ENCODE results near the gene WDR82. TPM values are rescaled to one million over a fixed set of nuclear protein-coding genes. Genes with fewer than 3 reads are reported as not detected.

Gene WDR82
- total and polyA plus RNA-seq, 2 of the 8 experiments (the other 6 are each of a cell fraction or from before 2014, with no cell fraction given), result 33.5 to 82.7 TPM

DNA sequence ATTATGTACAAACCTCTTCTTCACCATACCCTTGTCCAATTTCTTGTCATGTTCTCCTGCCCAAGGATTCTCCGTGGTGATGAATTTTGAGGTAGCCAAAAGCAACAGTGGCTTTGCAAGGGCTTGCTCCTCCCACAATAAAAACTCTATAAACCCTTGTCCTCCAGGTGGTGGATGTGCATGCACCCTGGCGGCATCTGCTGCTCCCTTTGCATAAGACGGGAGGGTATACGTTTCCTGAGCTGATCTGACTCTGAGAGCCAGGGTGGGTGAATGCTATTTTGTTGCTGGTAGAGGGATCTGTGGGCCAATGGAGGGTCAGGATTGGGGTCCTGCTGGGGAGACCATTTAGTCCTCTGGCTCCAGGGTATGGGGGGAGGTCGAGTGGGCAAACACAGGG is 43.0 kb upstream of the WDR82 start:
- Histone ChIP-seq H2BK12ac (ENCODE audit: low read depth, low read length) (no peak overlapping the region), H2BK5ac (ENCODE audit: low read depth, low read length) (no peak overlapping the region)
- CTCF ChIA-PET (ENCODE audit: partially characterized antibody), result no interaction called here
- no peak for TF ChIP-seq ZNF274 (IDR thresholded peaks at IDR 0.05; ENCODE audit: borderline replicate concordance, extremely low read depth, low read length)
- no peak for TF ChIP-seq CTBP2 (IDR thresholded peaks at IDR 0.05; ENCODE audit: borderline replicate concordance, insufficient read depth, insufficient read length, low read length)
- no peak for TF ChIP-seq SAP30 (IDR thresholded peaks at IDR 0.05; ENCODE audit: insufficient read depth, insufficient replicate concordance, low read length)
- no peak for TF ChIP-seq SUZ12 (IDR thresholded peaks at IDR 0.05; ENCODE audit: low read length)
- no peak for TF ChIP-seq HDAC2 (IDR thresholded peaks at IDR 0.05; ENCODE audit: borderline replicate concordance in 1 of 2, low read depth in 2 of 2, low read length in 2 of 2)
- no peak for TF ChIP-seq ASH2L (IDR thresholded peaks at IDR 0.05; ENCODE audit: low read length)
- no peak for TF ChIP-seq POLR2A (IDR thresholded peaks at IDR 0.05; ENCODE audit: control extremely low read depth in 1 of 2, low read depth in 2 of 2, low read length in 2 of 2)
- TF ChIP-seq PHF8 (conservative IDR thresholded peaks at IDR 0.05; ENCODE audit: low read depth, low read length), result no peak
- TF ChIP-seq EP300 (IDR thresholded peaks at IDR 0.05; ENCODE audit: borderline replicate concordance in 1 of 2, low read depth in 2 of 2, low read length in 2 of 2), result no peak
- no peak for TF ChIP-seq TAF7 (optimal IDR thresholded peaks at IDR 0.05; ENCODE audit: borderline replicate concordance, low read depth, low read length)
- TF ChIP-seq RFX5 (IDR thresholded peaks at IDR 0.05; ENCODE audit: borderline replicate concordance, low read depth, low read length), result no peak
- TF ChIP-seq, protein P1, sequence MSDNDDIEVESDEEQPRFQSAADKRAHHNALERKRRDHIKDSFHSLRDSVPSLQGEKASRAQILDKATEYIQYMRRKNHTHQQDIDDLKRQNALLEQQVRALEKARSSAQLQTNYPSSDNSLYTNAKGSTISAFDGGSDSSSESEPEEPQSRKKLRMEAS (IDR thresholded peaks at IDR 0.05), result no peak
- no peak for TF ChIP-seq SP2 (IDR thresholded peaks at IDR 0.05; ENCODE audit: low read length)
- no peak for TF ChIP-seq BCL11A (IDR thresholded peaks at IDR 0.05; ENCODE audit: low read depth in 2 of 2, low read length in 2 of 2)

More for the DNA sequence above, 43.0 kb upstream of the WDR82 start:
- Histone ChIP-seq H2AFZ (ENCODE audit: low read length) (no peak overlapping the region), H4K20me1 (replicated peaks in 1 of 2; ENCODE audit: control insufficient read depth in 1 of 2, insufficient read depth in 2 of 2, low read length in 2 of 2) (no peaks in the 10 kb centered on the region), H3K4me2 (ENCODE audit: insufficient read depth in 1 of 2, low read depth in 2 of 2, low read length in 2 of 2) (no peak overlapping the region), H2BK20ac (ENCODE audit: low read length) (no peak overlapping the region), H3K4me3 (ENCODE audit: extremely low read depth in 1 of 4, insufficient read depth in 2 of 4, low read depth in 3 of 4, low read length in 4 of 4) (no peak overlapping the region), H2AK5ac (ENCODE audit: low read depth, low read length) (no peak overlapping the region), H3K56ac (replicated peaks; ENCODE audit: insufficient read length, low read depth, low read length) (no peak overlapping the region), H3K23ac (ENCODE audit: insufficient read length) (no peak overlapping the region), H3K27ac (ENCODE audit: low read depth, low read length) (no peak overlapping the region), H3K18ac (ENCODE audit: extremely low read depth, low read length) (no peak overlapping the region), H3K4me1 (replicated peaks in 1 of 4; ENCODE audit: control insufficient read depth in 3 of 4, insufficient read depth in 4 of 4, low read length in 3 of 4) (peaks cover 0 to 3% (median 3%) of the 10 kb centered on the region in 4 experiments; a peak in 5 of 7 replicates), H3K9me3 (ENCODE audit: insufficient read depth in 2 of 2, low read depth in 1 of 2, low read length in 1 of 2) (no peaks in the 10 kb centered on the region), H3K36me3 (ENCODE audit: control insufficient read depth in 2 of 4, insufficient read depth in 4 of 4, low read length in 3 of 4) (no peaks in the 10 kb centered on the region), H3K79me2 (ENCODE audit: control insufficient read depth in 1 of 2, insufficient read depth in 2 of 2, low read length in 2 of 2) (no peaks in the 10 kb centered on the region), H4K5ac (ENCODE audit: insufficient read length, low read depth, low read length) (no peak overlapping the region), H3K23me2 (ENCODE audit: low read depth, low read length) (peaks cover 4% of the 10 kb centered on the region; the same call in 1 of the 2 replicates), H3K79me1 (ENCODE audit: low read depth, low read length) (no peaks in the 10 kb centered on the region; the same call in 1 of the 2 replicates), H2BK120ac (replicated peaks; ENCODE audit: low read depth, low read length) (no peak overlapping the region), H3K27me3 (replicated peaks in 1 of 4; ENCODE audit: control insufficient read depth in 3 of 4, extremely low read depth in 1 of 4, insufficient read depth in 3 of 4, low read length in 3 of 4) (peaks cover 0 to 14% (median 10%) of the 10 kb centered on the region in 4 experiments; a peak in 4 of 7 replicates), H2BK15ac (ENCODE audit: low read length) (no peak overlapping the region), H4K8ac (ENCODE audit: extremely low read depth, insufficient read depth, low read length) (no peak overlapping the region; the same call in 1 of the 2 replicates), H3K14ac (ENCODE audit: insufficient read length) (no peak overlapping the region), H4K91ac (replicated peaks; ENCODE audit: insufficient read length, low read length) (no peak overlapping the region), H3K9ac (replicated peaks in 1 of 4; ENCODE audit: extremely low read depth in 1 of 4, low read depth in 3 of 4, low read length in 3 of 4) (no peak overlapping the region), H3K4ac (replicated peaks; ENCODE audit: insufficient read length, low read depth, low read length) (no peak overlapping the region)
- POLR2A ChIA-PET (ENCODE audit: partially characterized antibody), result no interaction called here
- FAIRE-seq, result no peak
- 70% methylated on average over 5 of the region's 5 CpGs; no CpG with 5 or more reads in 1 of the 2 experiments for WGBS, 2 experiments (ENCODE audit: extremely low coverage in 1 of 2, insufficient coverage in 1 of 2, insufficient read length in 1 of 2, insufficient replicate concordance in 2 of 2, low coverage in 1 of 2, low lambda C conversion rate in 2 of 2, missing lambda C conversion rate in 1 of 2)
- DNase-seq (ENCODE audit: low read depth in 1 of 2, low spot score in 2 of 2), result no peak
